Gastroesophageal sphincter (tissue), 2 donors: ENCODE results near the gene FOXS1.

Experiments used
- POLR2A ChIP-seq, 2 donors: fragments of 450-650 bp; IDR thresholded peaks; one replicate each; pipeline ENCODE4 v1.6.1; 2017; ENCODE audit warnings: antibody characterized with exemption in 2 of 2, mild to moderate bottlenecking in 2 of 2, moderate library complexity in 1 of 2
- POLR2AphosphoS5 ChIP-seq: sonication (generic); formaldehyde crosslinking; IDR thresholded peaks from one replicate; pipeline ENCODE4 v1.6.1; 2017; ENCODE audit warnings: antibody characterized with exemption

DNA sequence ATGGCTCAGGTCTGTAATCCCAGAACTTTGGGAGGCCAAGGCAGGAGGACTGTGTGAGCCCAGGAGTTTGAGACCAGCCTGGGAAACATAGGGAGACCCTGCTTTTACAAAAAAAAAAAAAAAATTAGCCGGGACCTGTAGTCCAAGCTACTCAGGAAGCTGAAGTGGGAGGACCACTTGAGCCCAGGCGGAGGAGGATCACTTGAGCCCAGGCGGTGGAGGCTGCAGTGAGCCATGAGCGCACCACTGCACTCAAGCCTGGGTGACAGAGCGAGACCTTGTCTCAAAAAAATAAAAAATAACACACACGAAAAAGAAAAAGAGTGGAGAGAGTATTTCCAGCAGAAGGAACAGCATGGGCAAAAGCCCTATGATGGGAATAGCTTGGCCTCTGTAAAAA lies 27.0 kb upstream of the FOXS1 start:
- TF ChIP-seq POLR2A (IDR thresholded peaks at IDR 0.05) (no peak), POLR2AphosphoS5 (no peak)
